BJ (cell line): ENCODE data around the gene AKIRIN1. TPM values are rescaled to one million over a fixed set of nuclear protein-coding genes. Genes with fewer than 3 reads are reported as not detected.

Experiments
- CTCF ChIA-PET: fragments of 350-600 bp; formaldehyde crosslinking; extraction: SDS; loops from one replicate; lab custom pipeline; 2021; ENCODE audit warnings: antibody characterized with exemption, inconsistent platforms; lab: Yijun Ruan, JAX
- POLR2A ChIA-PET: fragments of 300-600 bp; sonication (Branson Sonifier 250); formaldehyde crosslinking; extraction: SDS; loops from one replicate; lab custom pipeline; 2021; ENCODE audit warnings: antibody characterized with exemption; lab: Charles Lee
- DNase-seq: peaks from one replicate; pipeline ENCODE4 v3.0.0-alpha.2; 2011; ENCODE audit warnings: low read depth
- H3K27me3 ChIP-seq: 2 replicates; pipeline ENCODE4 v1.6.0; 2011; ENCODE audit warnings: low read length; ENCODE audit not compliant: control insufficient read depth, insufficient read depth
- H3K36me3 ChIP-seq: 2 replicates; pipeline ENCODE4 v1.5.1; 2011; ENCODE audit warnings: low read length; ENCODE audit not compliant: control insufficient read depth, insufficient read depth
- H3K4me3 ChIP-seq: 2 replicates; pipeline ENCODE4 v1.5.1; 2011; ENCODE audit warnings: low read depth, mild to moderate bottlenecking, control low read depth, low read length
- CTCF ChIP-seq: IDR thresholded peaks from 2 replicates; pipeline ENCODE4 v1.5.1; 2011; ENCODE audit warnings: low read depth, mild to moderate bottlenecking, control low read depth, inconsistent platforms, low read length, moderate library complexity; ENCODE audit not compliant: insufficient read depth
- polyA minus RNA-seq: library from RNA; depleted of rRNA, polyadenylated mRNA; stranded (reverse); fragments of >200 nt; gene quantifications from 2 replicates; pipeline ENCODE4 v1.2.3, GENCODE V29; 2011; rRNA and poly(A)+ RNA removed
- polyA plus RNA-seq: library from polyadenylated mRNA; depleted of rRNA; stranded (reverse); fragments of >200 nt; gene quantifications from 2 replicates; pipeline ENCODE4 v1.2.3, GENCODE V29; 2011; rRNA removed

The AKIRIN1 gene, protein sequence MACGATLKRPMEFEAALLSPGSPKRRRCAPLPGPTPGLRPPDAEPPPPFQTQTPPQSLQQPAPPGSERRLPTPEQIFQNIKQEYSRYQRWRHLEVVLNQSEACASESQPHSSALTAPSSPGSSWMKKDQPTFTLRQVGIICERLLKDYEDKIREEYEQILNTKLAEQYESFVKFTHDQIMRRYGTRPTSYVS
- 31.5 and 48.7 TPM in 2 replicates for polyA plus RNA-seq
- polyA minus RNA-seq, result 14.6 and 16.4 TPM in 2 replicates

DNA sequence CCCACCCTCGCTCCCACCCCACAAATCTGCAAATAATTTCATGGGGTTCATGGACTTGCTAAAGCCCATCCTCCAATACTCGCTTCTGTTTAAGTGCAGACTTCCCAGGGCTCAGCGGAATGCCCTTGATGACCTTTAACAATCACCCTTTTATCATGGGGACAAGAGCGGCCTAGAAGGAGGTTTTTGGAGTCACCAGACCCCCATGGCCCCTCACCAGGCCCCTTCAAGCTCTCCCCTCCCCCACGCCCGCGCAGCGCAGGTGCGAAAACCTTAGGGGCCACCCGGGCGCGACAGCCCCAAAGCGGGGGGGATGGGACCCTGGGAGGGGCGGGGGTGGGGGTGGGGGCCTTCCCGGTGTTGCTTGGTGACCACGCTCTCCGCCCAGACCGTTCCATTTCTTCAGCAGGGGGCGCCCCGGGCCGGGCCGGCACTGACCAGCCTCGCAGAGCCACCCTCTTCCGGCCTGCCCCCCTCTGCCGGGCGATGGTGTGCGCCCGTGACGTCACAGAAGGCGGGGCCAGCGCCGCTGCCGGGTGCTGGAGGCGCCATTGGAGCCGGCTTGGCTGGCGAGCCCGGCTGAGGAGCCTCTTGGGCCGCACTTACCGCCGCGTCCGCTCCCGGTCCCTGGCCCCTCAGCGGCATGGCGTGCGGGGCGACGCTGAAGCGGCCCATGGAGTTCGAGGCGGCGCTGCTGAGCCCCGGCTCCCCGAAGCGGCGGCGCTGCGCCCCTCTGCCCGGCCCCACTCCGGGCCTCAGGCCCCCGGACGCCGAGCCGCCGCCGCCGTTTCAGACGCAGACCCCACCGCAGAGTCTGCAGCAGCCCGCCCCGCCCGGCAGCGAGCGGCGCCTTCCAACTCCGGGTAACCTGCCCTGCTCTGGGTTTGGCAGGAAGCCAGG lies at the start of gene AKIRIN1:
TSS of gene AKIRIN1 (plus strand) at position 539 of the 900 bp plus-strand sequence. CDS start at position 644, 105 bp downstream.
- TF ChIP-seq CTCF, result no peak
- H3K27me3 ChIP-seq, result no peaks in the 10 kb centered on the region
- CTCF ChIA-PET, result interaction anchor here (1.9 kb wide), 1 partner anchor 101 kb away, joined by 6 read pairs; no protein-coding TSS in a partner anchor
- H3K4me3 ChIP-seq, result peak within 1 kb of the TSS; percentile 82
- DNase-seq, result peak; percentile 72
- H3K36me3 ChIP-seq, result no peaks in the 10 kb centered on the region; the same call in 1 of the 2 replicates
- POLR2A ChIA-PET, result no interaction called here

DNA sequence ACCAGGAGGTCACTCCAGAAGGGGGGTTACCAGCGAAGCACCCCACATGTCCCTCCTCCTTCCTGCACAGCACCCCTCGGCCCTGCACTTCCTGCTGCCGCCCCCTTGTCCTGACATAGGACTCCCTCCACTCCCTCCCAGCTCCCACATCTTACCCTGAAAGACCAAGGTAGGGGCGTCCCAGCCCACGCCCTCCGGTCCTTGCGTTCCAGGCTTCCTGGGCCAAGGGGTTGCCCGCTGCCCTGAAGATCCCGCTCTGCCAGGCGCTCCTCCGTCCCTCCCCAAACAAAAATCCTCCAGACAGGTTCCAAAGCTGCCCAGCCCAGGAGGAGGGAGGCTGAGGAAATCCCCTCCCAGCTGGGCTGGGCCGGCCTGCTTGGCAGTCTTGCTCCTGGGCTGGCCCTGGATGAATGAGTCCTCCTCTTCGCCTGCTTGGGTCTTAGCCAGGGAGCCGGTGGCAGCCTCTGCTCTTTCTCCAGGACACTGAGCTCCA lies 49.5 kb upstream of the AKIRIN1 start, which contains the start of gene RHBDL2:
TSS of gene RHBDL2 (minus strand) at position 304 of the 493 bp plus-strand sequence. CDS start 22,618 bp downstream, outside the sequence.
- no peaks in the 10 kb centered on the region for H3K36me3 ChIP-seq
- no peak for DNase-seq
- H3K4me3 ChIP-seq, result peak within 1 kb of the TSS; percentile 34
- no peak for TF ChIP-seq CTCF
- CTCF ChIA-PET, result interaction anchor here (1.2 kb wide), 1 partner anchor 151 kb away, joined by 3 read pairs; no protein-coding TSS in a partner anchor
- no peaks in the 10 kb centered on the region for H3K27me3 ChIP-seq
- POLR2A ChIA-PET, result no interaction called here

DNA sequence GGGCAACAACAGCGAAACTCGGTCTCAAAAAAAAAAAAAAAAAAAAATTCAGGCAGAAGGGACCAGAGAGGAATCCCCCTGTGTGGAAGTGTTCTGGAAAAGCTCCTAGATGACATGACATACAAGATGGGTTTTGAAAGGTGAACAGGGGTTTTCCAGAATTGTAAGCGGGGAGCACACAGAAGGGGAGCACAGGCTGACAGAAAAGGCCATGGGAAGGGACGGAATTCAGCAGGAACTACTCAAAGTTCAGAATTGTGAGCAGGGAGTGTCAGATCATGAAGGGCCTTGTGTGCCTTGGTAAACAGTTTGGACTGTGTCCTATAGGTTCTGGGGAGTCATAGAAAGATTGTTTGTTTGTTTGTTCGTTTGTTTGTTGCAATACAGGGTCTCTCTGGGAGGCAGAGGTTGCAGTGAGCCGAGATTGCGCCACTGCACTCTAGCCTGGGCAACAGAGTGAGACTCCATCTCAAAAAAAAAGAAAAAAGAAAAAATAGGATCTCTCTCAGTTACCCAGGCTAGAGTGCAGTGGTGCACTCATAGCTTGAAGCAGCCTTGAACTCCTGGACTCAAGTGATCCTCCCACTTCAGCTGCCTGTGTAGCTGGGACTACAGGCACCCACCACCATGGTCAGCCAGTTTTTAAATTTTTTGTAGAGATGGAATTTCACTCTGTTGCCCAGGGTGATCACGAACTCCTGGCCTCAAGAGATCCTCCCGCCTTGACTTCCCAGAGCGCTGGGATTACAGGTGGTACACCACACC lies 48.2 kb upstream of the AKIRIN1 start:
- CTCF ChIA-PET, result no interaction called here
- DNase-seq, result no peak
- no peak overlapping the region for H3K4me3 ChIP-seq
- H3K36me3 ChIP-seq, result no peaks in the 10 kb centered on the region
- POLR2A ChIA-PET, result no interaction called here
- H3K27me3 ChIP-seq, result no peaks in the 10 kb centered on the region
- no peak for TF ChIP-seq CTCF

GRCh38 chr1:38944547-38944946 lies 46.5 kb upstream of the AKIRIN1 start:
- Histone ChIP-seq H3K27me3 (no peaks in the 10 kb centered on the region), H3K4me3 (no peak overlapping the region), H3K36me3 (no peaks in the 10 kb centered on the region)
- ChIA-PET POLR2A (no interaction called here), CTCF (no interaction called here)
- no peak for TF ChIP-seq CTCF
- DNase-seq, result no peak
